HAP-1 (cell line): ENCODE measurements around the gene ATP6V0C.
"Not testable (repeated sequence)": the region's sequence is repeated elsewhere in the genome, so short reads cannot be mapped to it uniquely, and the experiment has no call there.

Experiments used
- DNase-seq, 2 experiments: peaks; one replicate each; pipeline ENCODE4 v3.0.0-alpha.2; 2016 to 2020; ENCODE audit warnings: low spot score in 2 of 2
- H3K27me3 ChIP-seq: fragments of 250-450 bp; sonication (Bioruptor Pico); 2 replicates; pipeline ENCODE4 v1.5.1; 2020; ENCODE audit warnings: low read depth, mild to moderate bottlenecking, moderate library complexity
- H3K36me3 ChIP-seq: fragments of 250-450 bp; sonication (Bioruptor Pico); replicated peaks from 2 replicates; pipeline ENCODE4 v1.5.1; 2020; ENCODE audit warnings: mild to moderate bottlenecking
- H3K4me1 ChIP-seq: fragments of 250-450 bp; sonication (Bioruptor Pico); 2 replicates; pipeline ENCODE4 v1.5.1; 2020; ENCODE audit warnings: mild to moderate bottlenecking
- H3K4me3 ChIP-seq: fragments of 250-450 bp; sonication (Bioruptor Pico); 2 replicates; pipeline ENCODE4 v1.5.1; 2020; ENCODE audit warnings: mild to moderate bottlenecking, moderate library complexity
- H3K9me3 ChIP-seq: fragments of 250-450 bp; sonication (Bioruptor Pico); 2 replicates; pipeline ENCODE4 v1.5.1; 2020; ENCODE audit warnings: mild to moderate bottlenecking, moderate library complexity
- in situ Hi-C: fragments of 300-500 bp; cut with MboI; formaldehyde crosslinking; loops from 3 replicates; pipeline ENCODE4 v1.14.3; 2020; ENCODE audit warnings: low sequenced_read_pairs, inconsistent platforms, mixed read lengths

Gene ATP6V0C

DNA sequence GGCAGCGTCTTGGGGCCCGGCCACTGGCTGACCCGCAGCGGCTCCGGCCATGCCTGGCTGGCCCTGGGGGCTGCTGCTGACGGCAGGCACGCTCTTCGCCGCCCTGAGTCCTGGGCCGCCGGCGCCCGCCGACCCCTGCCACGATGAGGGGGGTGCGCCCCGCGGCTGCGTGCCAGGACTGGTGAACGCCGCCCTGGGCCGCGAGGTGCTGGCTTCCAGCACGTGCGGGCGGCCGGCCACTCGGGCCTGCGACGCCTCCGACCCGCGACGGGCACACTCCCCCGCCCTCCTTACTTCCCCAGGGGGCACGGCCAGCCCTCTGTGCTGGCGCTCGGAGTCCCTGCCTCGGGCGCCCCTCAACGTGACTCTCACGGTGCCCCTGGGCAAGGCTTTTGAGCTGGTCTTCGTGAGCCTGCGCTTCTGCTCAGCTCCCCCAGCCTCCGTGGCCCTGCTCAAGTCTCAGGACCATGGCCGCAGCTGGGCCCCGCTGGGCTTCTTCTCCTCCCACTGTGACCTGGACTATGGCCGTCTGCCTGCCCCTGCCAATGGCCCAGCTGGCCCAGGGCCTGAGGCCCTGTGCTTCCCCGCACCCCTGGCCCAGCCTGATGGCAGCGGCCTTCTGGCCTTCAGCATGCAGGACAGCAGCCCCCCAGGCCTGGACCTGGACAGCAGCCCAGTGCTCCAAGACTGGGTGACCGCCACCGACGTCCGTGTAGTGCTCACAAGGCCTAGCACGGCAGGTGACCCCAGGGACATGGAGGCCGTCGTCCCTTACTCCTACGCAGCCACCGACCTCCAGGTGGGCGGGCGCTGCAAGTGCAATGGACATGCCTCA, 41.9 kb upstream of the ATP6V0C start:
- Histone ChIP-seq H3K4me1 (peaks cover 34% of the 10 kb centered on the region), H3K27me3 (no peaks in the 10 kb centered on the region), H3K9me3 (no peaks in the 10 kb centered on the region), H3K36me3 (0 out of 2 replicates have a peak, but pooled peaks cover 3% of the 10 kb centered on the region), H3K4me3 (no peak overlapping the region)
- DNase-seq, result no peak
- in situ Hi-C loops, result no loop called here

- Histone ChIP-seq H3K4me1 (peaks cover 34% of the 10 kb centered on the region), H3K9me3 (no peaks in the 10 kb centered on the region), H3K36me3 (0 out of 2 replicates have a peak, but pooled peaks cover 3% of the 10 kb centered on the region), H3K4me3 (no peak overlapping the region), H3K27me3 (no peaks in the 10 kb centered on the region)
- DNase-seq, result no peak
- in situ Hi-C loops, result no loop called here
Observed at GRCh38 chr16:2472488-2472864, 41.3 kb upstream of the ATP6V0C start.

DNA sequence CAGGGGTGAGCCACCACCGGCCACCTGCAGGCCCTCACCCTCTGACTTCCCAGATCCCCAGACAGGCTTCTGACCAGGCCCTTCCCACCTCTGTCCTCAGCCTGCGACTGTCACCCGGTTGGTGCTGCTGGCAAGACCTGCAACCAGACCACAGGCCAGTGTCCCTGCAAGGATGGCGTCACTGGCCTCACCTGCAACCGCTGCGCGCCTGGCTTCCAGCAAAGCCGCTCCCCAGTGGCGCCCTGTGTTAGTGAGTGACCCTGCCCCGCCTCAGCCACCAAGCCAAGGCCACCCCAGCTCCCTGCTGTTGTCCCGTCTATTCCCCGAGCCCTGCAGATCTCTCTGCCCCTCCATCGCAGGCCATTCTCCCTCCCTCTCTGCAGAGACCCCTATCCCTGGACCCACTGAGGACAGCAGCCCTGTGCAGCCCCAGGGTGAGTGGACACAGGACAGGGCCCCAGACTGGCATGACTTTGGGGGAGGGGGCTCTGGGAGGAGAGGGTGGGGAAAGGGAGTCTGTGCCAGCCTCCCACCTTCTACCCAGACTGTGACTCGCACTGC, 40.8 kb upstream of the ATP6V0C start:
- Histone ChIP-seq H3K4me3 (peak overlapping the region; percentile 24), H3K4me1 (peaks cover 33% of the 10 kb centered on the region), H3K27me3 (no peaks in the 10 kb centered on the region), H3K36me3 (0 out of 2 replicates have a peak, but pooled peaks cover 3% of the 10 kb centered on the region), H3K9me3 (no peaks in the 10 kb centered on the region)
- in situ Hi-C loops, result no loop called here
- no peak for DNase-seq

DNA sequence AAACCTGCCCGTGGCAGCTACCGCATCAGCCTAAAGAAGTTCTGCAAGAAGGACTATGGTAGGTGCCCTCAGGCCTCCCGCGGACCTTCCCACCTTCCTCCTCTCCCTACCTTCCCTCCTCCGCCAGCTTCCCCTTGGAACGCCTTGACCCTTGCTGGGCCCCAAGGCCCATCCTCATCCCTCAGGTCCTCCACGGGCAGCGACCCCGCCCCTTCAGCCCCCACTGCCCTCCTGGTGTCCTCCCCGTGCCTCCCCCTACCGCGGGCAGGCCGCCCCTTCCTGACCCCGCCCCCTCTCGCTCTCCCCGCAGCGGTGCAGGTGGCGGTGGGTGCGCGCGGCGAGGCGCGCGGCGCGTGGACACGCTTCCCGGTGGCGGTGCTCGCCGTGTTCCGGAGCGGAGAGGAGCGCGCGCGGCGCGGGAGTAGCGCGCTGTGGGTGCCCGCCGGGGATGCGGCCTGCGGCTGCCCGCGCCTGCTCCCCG, 40.3 kb upstream of the ATP6V0C start:
- H3K36me3 ChIP-seq, result 0 out of 2 replicates have a peak, but pooled peaks cover 3% of the 10 kb centered on the region
- peaks cover 27% of the 10 kb centered on the region for H3K4me1 ChIP-seq
- in situ Hi-C loops, result no loop called here
- no peaks in the 10 kb centered on the region for H3K27me3 ChIP-seq
- DNase-seq, result peak in 1 of 2 experiments; percentile 79
- H3K4me3 ChIP-seq, result peak overlapping the region; percentile 24
- H3K9me3 ChIP-seq, result no peaks in the 10 kb centered on the region

DNA sequence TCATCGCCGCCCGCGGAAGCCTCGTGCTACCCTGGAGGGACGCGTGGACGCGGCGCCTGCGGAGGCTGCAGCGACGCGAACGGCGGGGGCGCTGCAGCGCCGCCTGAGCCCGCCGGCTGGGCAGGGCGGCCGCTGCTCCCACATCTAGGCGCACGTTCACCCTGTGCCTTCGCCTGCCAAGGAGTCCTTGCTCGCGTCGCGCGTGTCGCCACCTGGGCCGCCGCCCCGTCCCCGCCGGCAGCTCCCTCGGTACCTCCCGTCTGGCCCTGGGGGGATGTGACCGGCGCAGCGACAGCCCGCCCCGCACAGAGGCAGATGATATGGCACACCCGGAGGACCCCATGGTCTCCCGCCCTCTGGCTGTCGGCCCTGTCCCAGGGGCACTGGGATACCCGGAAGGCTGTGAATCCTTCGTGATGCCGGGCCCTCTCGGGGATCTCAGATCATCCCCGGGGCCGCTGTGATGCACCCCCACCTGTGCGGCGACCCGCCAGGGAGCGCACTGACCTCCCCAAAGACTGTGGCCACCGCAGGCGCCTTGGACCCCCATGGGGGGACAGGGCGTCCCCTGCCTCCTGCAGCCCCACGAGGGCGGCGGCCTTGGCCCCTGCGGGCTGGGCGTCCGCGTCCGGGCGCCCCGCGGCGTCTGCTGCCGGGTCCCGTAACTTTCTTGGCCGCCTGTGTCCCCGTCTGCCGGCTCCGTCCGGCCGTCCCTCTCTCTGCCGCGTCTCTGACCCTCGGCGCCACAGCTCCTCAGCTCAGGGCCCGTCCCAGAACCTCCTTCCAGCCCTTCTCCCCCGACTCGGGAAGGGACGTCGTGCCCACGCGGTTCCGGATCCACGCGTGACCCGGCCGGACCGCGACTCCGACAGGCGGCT, 39.5 kb upstream of the ATP6V0C start:
- in situ Hi-C loops, result no loop called here
- H3K4me3 ChIP-seq, result peak overlapping the region; percentile 72
- H3K9me3 ChIP-seq, result no peaks in the 10 kb centered on the region
- H3K4me1 ChIP-seq, result peaks cover 20% of the 10 kb centered on the region
- peak; percentile 22 to 57 for DNase-seq
- H3K27me3 ChIP-seq, result no peaks in the 10 kb centered on the region
- 0 out of 2 replicates have a peak, but pooled peaks cover 3% of the 10 kb centered on the region for H3K36me3 ChIP-seq

DNA sequence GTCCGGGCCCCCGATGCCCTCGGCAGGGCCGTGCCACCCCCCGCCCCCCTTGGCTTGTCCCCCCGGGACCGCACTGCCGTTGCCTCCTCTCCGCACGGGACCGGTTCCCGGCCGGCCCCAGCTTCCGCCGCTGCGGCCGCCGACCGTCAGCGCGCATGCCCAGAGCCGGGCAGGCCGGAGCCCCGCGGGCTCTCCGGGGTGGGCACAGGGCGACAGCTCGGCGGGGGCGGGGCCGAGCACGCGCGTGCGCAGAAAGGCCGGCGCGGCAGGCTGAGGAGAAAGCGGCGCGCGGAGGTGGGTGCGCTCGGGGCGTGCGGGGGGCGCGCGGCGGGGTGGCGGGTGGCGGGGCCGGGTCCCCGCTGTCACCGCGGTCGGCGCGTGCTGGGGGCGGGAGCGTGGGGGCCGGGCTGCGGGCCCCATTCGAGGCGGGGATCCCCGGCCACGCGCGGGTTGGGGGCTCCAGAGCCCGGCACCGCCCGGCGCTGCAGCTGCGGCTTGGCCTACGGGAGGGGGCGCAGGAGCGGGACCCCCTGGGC, 38.8 kb upstream of the ATP6V0C start, which contains the start of gene TBC1D24:
Gene TBC1D24, plus strand, starts transcription at position 251 of the 536 bp plus-strand sequence. CDS start 21,022 bp downstream, outside the sequence.
- Histone ChIP-seq H3K27me3 (no peaks in the 10 kb centered on the region), H3K4me1 (peaks cover 14% of the 10 kb centered on the region), H3K4me3 (peak within 1 kb of the TSS; percentile 72), H3K36me3 (0 out of 2 replicates have a peak, but pooled peaks cover 3% of the 10 kb centered on the region), H3K9me3 (no peaks in the 10 kb centered on the region)
- peak; percentile 66 to 91 for DNase-seq
- in situ Hi-C loops, result no loop called here

DNA sequence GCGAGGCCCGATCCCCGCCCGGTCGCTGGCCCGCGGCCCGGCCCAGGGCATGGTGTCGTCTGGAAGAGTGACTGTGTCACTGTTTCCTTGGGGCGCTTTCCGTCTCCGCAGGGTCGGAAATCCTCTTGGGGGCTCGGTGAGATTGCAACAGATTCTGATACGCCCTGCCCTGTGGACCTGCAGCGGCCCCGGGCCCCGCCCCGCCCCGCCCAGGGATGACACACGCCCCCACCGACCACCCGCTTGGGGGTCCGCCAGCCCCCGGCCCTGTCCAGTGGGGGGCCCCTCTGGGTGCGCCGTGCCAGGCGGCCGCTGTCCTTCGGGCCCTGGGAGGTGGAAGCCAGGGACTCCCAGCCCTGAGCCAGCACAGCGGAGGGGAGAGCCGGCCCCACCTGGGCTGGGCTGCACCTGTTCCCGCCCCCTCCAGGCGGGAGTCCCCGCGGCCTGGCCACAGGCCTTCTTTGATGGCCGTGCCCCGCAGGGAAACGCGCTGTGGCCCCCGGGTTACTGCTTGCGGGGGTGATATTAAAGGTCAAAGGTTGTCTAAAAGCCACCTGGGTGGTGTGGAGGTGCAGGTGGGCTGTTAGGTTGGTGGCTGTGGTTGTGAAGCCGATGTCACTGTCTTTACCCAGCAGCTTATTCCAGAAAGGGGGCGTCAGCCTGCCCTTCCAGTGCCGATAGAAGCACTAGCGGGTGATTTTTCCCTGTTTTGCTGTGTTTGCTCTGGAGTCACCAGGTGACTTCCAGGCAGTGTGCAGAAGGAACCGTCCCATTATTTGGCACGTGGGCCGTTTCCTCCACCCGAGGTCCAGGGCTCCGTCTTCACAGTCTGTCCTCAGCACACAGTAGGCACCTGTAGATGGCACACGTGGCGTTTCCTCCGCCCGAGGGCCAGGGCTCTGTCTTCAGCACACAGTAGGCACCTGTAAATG, 38.1 kb upstream of the ATP6V0C start:
- H3K4me1 ChIP-seq, result peaks cover 13% of the 10 kb centered on the region
- in situ Hi-C loops, result no loop called here
- DNase-seq, result peak in 1 of 2 experiments; percentile 50
- peak overlapping the region; percentile 41 for H3K4me3 ChIP-seq
- no peaks in the 10 kb centered on the region for H3K9me3 ChIP-seq
- H3K36me3 ChIP-seq, result 0 out of 2 replicates have a peak, but pooled peaks cover 3% of the 10 kb centered on the region
- H3K27me3 ChIP-seq, result no peaks in the 10 kb centered on the region

- no peak for DNase-seq
- H3K36me3 ChIP-seq, result 0 out of 2 replicates have a peak, but pooled peaks cover 3% of the 10 kb centered on the region
- H3K4me1 ChIP-seq, result peaks cover 10% of the 10 kb centered on the region
- no peaks in the 10 kb centered on the region for H3K27me3 ChIP-seq
- no peaks in the 10 kb centered on the region for H3K9me3 ChIP-seq
- peak overlapping the region; percentile 41 for H3K4me3 ChIP-seq
- in situ Hi-C loops, result no loop called here
Observed at GRCh38 chr16:2476345-2476720, 37.4 kb upstream of the ATP6V0C start.

DNA sequence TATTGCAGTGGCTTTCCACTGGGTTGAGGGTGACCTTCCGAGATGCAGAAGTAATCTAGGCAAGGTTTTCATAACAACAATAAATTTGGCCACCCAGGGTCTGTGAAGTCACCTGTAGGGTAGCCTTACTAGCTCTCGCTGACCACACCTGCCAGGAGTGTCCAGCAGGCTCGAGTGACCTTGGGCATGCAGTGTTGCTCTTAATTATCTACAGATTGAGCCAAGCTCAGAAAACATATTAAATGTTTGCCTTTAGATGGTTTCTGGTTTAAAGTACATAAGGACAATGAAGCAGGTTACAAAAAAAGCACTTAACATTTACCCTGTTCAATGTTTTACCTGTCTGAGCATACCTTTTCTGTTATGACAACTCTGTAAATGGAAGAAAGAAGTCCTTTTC, 37.0 kb upstream of the ATP6V0C start:
- H3K36me3 ChIP-seq, result 0 out of 2 replicates have a peak, but pooled peaks cover 3% of the 10 kb centered on the region
- no peaks in the 10 kb centered on the region for H3K9me3 ChIP-seq
- in situ Hi-C loops, result no loop called here
- H3K4me1 ChIP-seq, result peaks cover 10% of the 10 kb centered on the region
- H3K4me3 ChIP-seq, result no peak overlapping the region
- DNase-seq, result no peak
- no peaks in the 10 kb centered on the region for H3K27me3 ChIP-seq

- H3K36me3 ChIP-seq, result 0 out of 2 replicates have a peak, but pooled peaks cover 3% of the 10 kb centered on the region
- H3K4me3 ChIP-seq, result no peak overlapping the region
- in situ Hi-C loops, result no loop called here
- DNase-seq, result no peak
- H3K27me3 ChIP-seq, result no peaks in the 10 kb centered on the region
- H3K9me3 ChIP-seq, result no peaks in the 10 kb centered on the region
- H3K4me1 ChIP-seq, result peaks cover 10% of the 10 kb centered on the region
Observed at GRCh38 chr16:2477327-2477726, 36.4 kb upstream of the ATP6V0C start.

DNA sequence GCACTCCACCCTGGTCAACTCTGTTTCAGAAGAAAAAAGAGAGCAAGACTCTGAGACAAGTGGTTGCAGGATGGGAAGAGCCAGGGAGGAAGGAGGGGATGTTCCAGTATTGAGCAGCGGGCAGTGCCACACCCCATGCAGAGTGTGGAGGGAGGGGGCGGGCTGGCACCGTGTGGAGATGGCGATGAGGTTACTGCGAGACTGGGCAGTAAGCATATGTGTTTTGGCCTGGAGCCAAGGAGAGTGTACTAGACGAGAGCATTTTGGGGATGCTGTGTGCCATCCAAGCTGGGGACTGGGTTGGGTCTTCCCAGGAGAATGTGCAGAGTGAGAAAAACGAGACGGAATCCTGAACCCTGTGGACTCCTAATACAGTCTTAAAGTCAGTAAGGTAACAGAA, 35.5 kb upstream of the ATP6V0C start:
- H3K36me3 ChIP-seq, result 0 out of 2 replicates have a peak, but pooled peaks cover 3% of the 10 kb centered on the region
- no peak overlapping the region for H3K4me3 ChIP-seq
- in situ Hi-C loops, result no loop called here
- H3K4me1 ChIP-seq, result peaks cover 6% of the 10 kb centered on the region
- DNase-seq, result no peak
- no peaks in the 10 kb centered on the region for H3K27me3 ChIP-seq
- H3K9me3 ChIP-seq, result no peaks in the 10 kb centered on the region

DNA sequence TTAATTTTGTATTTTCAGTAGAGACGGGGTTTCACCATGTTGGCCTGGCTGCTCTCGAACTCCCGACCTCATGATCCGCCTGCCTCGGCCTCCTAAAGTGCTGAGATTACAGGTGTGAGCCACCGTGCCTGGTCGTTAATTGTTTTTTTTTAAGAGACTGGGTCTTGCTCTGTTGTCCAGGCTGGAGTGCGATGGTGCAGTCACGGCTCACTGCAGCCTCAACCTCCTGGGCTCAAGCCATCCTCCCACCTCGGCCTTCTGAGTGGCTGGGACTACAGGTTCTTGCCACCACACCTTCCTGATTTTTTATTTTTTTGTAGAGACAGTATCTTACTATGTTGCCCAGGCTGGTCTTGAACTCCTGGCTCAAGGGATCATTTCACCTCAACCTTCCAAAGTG, 33.8 kb upstream of the ATP6V0C start:
- H3K27me3 ChIP-seq, H3K4me3 ChIP-seq, in situ Hi-C loops: not testable (repeated sequence)

More for the DNA sequence above, 33.8 kb upstream of the ATP6V0C start:
- not testable (repeated sequence) for H3K36me3 ChIP-seq, H3K4me1 ChIP-seq, DNase-seq, H3K9me3 ChIP-seq
